NOMO-1 treated with DMSO at 0.1 percent for 48 hours (cell line): ENCODE measurements around the gene PRAMEF17.
"Not testable (repeated sequence)": the region's sequence is repeated elsewhere in the genome, so short reads cannot be mapped to it uniquely, and the experiment has no call there.

Experiments used
- DNase-seq: peaks from one replicate; lab custom pipeline; 2025; ENCODE audit not compliant: unreplicated experiment; lab: John Stamatoyannopoulos, UW

Gene PRAMEF17

DNA sequence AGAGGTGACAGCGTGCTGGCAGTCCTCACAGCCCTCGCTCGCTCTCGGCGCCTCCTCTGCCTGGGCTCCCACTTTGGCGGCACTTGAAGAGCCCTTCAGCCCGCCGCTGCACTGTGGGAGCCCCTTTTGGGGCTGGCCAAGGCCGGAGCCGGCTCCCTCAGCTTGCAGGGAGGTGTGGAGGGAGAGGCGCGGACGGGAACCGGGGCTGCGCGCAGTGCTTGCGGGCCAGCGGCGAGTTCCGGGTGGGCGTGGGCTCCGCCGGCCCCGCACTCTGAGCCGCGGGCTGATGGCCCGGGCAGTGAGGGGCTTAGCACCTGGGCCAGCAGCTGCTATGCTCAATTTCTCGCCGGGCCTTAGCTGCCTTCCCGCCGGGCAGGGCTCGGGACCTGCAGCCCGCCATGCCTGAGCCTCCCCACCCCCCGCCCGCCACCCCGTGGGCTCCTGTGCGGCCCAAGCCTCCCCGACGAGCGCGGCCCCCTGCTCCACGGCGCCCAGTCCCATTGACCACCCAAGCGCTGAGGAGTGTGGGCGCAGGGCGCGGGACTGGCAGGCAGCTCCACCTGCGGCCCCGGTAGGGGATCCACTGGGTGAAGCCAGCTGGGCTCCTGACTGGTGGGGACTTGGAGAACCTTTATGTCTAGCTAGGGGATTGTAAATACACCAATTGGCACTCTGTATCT, 49.8 kb downstream of the PRAMEF17 start:
- not testable (repeated sequence) for DNase-seq
